ENCODE results near the gene LONRF2. TPM values are rescaled to one million over a fixed set of nuclear protein-coding genes. Genes with fewer than 3 reads are reported as not detected.
A peak's percentile ranks its signal among the peaks of the same experiment; 100 is the strongest.

Gene LONRF2
- total RNA-seq, 4 donors from 2014 or later, result 2.3 to 4.8 (median 2.6) TPM

DNA sequence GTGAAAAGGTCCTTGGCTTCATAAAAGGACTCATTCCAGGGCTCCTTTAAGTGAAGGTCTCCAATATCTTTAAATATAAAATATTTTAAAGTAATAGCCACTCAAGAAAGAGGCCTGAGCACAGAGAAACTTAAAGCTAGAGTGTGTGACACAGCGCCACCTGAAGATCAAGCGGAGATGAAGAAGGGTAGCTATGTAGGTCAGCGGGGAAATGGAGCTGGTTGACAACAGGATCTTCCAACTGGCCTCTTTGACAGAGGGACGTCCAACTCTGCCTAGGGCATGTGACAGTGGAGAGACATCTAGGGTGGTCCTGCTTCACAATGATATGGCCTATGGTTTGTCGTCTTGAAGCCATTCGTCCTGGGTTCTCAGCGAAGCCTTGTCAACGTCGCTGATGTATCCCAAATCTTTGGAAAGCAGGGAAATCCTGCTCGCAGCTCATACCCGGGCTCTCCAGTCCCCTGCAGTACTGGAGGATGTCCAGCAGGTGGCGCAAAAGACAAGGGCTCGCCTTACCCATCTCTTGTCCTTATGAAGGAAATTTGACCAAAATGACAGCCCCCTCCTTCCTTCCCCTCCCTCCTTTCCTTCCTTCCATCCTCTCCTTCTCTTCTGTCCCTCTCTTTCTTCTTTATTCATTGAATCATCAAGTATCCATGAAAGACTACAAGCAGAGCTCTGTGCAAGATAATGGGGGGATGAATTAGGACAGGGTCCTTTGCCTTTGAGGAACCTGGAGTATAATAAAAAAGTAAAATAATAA is 59.6 kb downstream of the LONRF2 start:
- Histone ChIP-seq H3K36me3 (no peaks in the 10 kb centered on the region), H3K4me3 (no peak overlapping the region), H3K27ac (no peak overlapping the region), H3K4me1 (no peaks in the 10 kb centered on the region), H3K9me3 (no peaks in the 10 kb centered on the region), H3K27me3 (no peaks in the 10 kb centered on the region)
- 14 to 32% methylated on average over 6 to 13 of the region's 13 CpGs for WGBS, 2 donors (ENCODE audit: low coverage in 1 of 2)
- peak; percentile 57 for DNase-seq
- intact Hi-C loops (cut with DNase I; ENCODE audit: low total_unique reads) (loop anchor here (10.0 kb wide), 1 partner anchor 818 kb away; no protein-coding TSS in a partner anchor), in situ Hi-C loops (cut with MboI; ENCODE audit: low pct_ligation_motif_present in 1 of 4, low pct_unique_long_range_greater_than_20kb in 1 of 4, low sequenced_read_pairs in 3 of 4) (loop anchor here in 3 of 4 donors (10.0 to 25.0 kb wide), 4 partner anchors 112 to 925 kb away; partner anchors contain the start of genes EIF5B (in 1 of the 3) and TXNDC9 (in 1 of the 3))
- TF ChIP-seq, protein P1, sequence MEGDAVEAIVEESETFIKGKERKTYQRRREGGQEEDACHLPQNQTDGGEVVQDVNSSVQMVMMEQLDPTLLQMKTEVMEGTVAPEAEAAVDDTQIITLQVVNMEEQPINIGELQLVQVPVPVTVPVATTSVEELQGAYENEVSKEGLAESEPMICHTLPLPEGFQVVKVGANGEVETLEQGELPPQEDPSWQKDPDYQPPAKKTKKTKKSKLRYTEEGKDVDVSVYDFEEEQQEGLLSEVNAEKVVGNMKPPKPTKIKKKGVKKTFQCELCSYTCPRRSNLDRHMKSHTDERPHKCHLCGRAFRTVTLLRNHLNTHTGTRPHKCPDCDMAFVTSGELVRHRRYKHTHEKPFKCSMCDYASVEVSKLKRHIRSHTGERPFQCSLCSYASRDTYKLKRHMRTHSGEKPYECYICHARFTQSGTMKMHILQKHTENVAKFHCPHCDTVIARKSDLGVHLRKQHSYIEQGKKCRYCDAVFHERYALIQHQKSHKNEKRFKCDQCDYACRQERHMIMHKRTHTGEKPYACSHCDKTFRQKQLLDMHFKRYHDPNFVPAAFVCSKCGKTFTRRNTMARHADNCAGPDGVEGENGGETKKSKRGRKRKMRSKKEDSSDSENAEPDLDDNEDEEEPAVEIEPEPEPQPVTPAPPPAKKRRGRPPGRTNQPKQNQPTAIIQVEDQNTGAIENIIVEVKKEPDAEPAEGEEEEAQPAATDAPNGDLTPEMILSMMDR (IDR thresholded peaks at IDR 0.05), result peak; percentile 68 to 98 (median 90)
- no peak for TF ChIP-seq EP300 (IDR thresholded peaks at IDR 0.05; ENCODE audit: low read depth)

DNA sequence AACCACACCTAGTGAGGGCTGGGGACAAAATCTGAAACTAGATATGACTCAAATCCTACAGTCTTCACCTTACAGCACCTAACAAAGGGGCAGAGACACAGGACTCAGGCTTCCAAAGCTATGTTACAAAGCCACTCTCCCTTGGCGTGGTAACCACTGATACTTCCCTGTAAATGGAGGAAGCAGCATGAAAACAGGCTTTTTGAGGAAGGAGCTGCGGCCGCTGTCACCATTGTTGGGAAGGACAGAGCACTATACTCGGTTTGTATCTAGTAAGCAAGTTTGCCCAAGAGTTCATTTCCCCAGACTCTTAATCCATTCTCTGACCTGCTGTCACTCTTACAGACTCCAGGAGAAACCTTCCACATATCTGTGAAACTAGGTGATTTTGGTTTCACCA is 60.3 kb downstream of the LONRF2 start:
- DNase-seq, result no peak
- Histone ChIP-seq H3K4me1 (no peaks in the 10 kb centered on the region), H3K36me3 (no peaks in the 10 kb centered on the region), H3K9me3 (no peaks in the 10 kb centered on the region), H3K27ac (no peak overlapping the region), H3K4me3 (no peak overlapping the region), H3K27me3 (no peaks in the 10 kb centered on the region)
- in situ Hi-C loops (cut with MboI; ENCODE audit: low pct_ligation_motif_present in 1 of 4, low pct_unique_long_range_greater_than_20kb in 1 of 4, low sequenced_read_pairs in 3 of 4) (loop anchor here in 3 of 4 donors (10.0 to 25.0 kb wide), 4 partner anchors 113 to 925 kb away; partner anchors contain the start of genes EIF5B (in 1 of the 3) and TXNDC9 (in 1 of the 3)), intact Hi-C loops (cut with DNase I; ENCODE audit: low total_unique reads) (loop anchor here (10.0 kb wide), 1 partner anchor 817 kb away; no protein-coding TSS in a partner anchor)
- TF ChIP-seq, protein P1 (IDR thresholded peaks at IDR 0.05), result no peak
- TF ChIP-seq POLR2A (IDR thresholded peaks at IDR 0.05), result no peak
- no peak for TF ChIP-seq EP300 (IDR thresholded peaks at IDR 0.05; ENCODE audit: low read depth)
- TF ChIP-seq POLR2AphosphoS5 (IDR thresholded peaks at IDR 0.05), result no peak
- 76% methylated on average over 4 of the region's 4 CpGs; no CpG with 5 or more reads in 1 of the 2 donors for WGBS, 2 donors (ENCODE audit: low coverage in 1 of 2)

DNA sequence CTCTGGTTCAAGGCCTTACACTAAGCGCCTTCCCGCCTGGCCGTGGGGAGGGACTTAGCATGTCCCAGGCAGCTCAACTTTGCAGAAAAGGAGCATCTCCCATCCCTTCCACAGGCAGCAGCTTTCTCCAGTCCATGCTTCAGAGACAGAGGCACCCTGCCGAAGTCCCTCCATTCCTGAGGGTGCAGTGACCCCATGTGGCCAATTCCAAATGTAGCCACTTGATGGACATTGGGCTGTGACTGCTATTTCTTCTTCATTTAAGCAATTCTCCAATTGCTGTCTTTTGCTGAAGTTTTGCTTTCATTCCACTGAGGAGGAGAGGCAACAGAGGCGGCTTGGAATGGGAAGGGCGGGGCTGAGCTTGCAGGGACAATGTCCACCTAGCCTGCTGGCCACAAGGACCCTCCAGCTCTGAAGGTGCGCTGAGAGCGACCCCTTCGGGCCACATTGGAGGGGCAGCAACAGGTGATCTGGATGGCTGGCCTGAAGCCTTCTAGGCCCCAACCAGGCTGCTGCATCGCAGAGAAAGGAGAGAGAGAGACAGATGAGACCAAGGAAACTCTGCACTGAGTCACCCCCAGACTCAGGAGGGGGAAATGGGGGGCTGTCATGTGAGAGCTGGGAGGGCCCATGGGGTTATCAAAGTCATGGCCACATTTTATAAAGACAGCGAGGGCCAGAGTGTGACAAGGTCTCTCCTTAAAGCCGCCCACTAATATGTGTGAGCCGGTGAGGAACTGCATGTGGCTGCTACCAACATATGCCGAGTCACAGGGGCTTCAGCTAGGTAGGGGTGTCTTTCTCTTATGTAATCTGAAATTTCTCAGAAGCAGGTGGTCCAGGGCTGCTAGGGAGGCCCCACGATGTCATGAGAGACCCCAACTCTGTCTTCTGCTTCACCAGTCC is 61.3 kb downstream of the LONRF2 start:
- Histone ChIP-seq H3K9me3 (no peaks in the 10 kb centered on the region), H3K4me3 (no peak overlapping the region), H3K27me3 (no peaks in the 10 kb centered on the region), H3K4me1 (no peaks in the 10 kb centered on the region), H3K36me3 (no peaks in the 10 kb centered on the region), H3K27ac (no peak overlapping the region)
- intact Hi-C loops (cut with DNase I; ENCODE audit: low total_unique reads) (loop anchor here (1.0 to 10.0 kb wide), 3 partner anchors 120 to 816 kb away; no protein-coding TSS in a partner anchor), in situ Hi-C loops (cut with MboI; ENCODE audit: low pct_ligation_motif_present in 1 of 4, low pct_unique_long_range_greater_than_20kb in 1 of 4, low sequenced_read_pairs in 3 of 4) (loop anchor here in 3 of 4 donors (10.0 to 25.0 kb wide), 4 partner anchors 114 to 924 kb away; partner anchors contain the start of genes EIF5B (in 1 of the 3) and TXNDC9 (in 1 of the 3))
- TF ChIP-seq POLR2AphosphoS5 (IDR thresholded peaks at IDR 0.05), result no peak
- no peak for TF ChIP-seq POLR2A (IDR thresholded peaks at IDR 0.05)
- TF ChIP-seq EP300 (IDR thresholded peaks at IDR 0.05; ENCODE audit: low read depth), result no peak
- TF ChIP-seq, protein P1 (IDR thresholded peaks at IDR 0.05), result peak; percentile 33 to 46 (median 38)
- DNase-seq, result peak; percentile 48
- WGBS, 2 donors (ENCODE audit: low coverage in 1 of 2), result 52 to 84% methylated on average over 3 to 15 of the region's 15 CpGs

Data from transverse colon (tissue), 4 donors.